GM19351 (cell line): Measurements from ENCODE around the gene FPR1.
"Not testable (repeated sequence)": the region's sequence is repeated elsewhere in the genome, so short reads cannot be mapped to it uniquely, and the experiment has no call there.

Experiments
- ATAC-seq: cut with Tn5 transposase; IDR thresholded peaks from one replicate; pipeline ENCODE4 v1.9.1; 2021; ENCODE audit warnings: mild to moderate bottlenecking, moderate library complexity; ENCODE audit not compliant: unreplicated experiment

Gene FPR1

DNA sequence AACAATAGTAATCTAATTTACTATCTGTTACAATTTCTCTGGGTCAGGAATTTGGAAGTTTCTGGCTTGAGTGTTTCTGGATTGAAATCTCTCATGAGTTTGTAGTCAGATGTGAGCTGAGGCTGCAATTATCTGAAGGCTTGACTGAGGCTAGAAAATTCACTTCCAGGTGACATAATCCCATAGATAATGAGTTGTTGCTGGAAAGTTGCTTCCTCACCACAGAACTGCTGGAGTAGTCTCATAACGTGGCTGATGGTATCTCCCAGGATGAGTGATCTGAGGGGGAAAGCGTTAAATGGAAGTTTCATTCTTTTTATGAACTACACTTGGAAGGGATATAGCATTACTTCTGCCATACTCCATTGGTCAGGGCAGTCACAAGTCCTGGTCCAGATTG is 28.0 kb upstream of the FPR1 start:
- no peak for ATAC-seq

DNA sequence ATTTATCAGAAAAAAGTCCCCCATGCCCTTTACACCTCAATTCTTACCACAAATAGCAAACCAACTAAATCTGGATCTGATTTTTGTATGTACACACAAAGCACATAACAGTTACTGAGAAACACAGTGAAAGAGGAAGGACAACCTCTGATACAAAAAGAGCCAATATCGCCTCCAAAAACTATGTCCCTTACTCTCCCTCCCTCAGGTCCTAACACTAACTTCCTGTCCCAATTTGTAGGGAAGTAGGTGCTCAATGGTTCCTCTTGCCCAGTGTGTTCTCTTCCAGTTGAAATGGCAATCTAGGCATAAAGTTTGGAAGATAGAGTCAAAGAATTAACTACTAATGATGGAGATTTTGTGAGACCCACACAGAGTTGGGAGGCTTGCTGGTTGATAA is 27.5 kb upstream of the FPR1 start:
- no peak for ATAC-seq

DNA sequence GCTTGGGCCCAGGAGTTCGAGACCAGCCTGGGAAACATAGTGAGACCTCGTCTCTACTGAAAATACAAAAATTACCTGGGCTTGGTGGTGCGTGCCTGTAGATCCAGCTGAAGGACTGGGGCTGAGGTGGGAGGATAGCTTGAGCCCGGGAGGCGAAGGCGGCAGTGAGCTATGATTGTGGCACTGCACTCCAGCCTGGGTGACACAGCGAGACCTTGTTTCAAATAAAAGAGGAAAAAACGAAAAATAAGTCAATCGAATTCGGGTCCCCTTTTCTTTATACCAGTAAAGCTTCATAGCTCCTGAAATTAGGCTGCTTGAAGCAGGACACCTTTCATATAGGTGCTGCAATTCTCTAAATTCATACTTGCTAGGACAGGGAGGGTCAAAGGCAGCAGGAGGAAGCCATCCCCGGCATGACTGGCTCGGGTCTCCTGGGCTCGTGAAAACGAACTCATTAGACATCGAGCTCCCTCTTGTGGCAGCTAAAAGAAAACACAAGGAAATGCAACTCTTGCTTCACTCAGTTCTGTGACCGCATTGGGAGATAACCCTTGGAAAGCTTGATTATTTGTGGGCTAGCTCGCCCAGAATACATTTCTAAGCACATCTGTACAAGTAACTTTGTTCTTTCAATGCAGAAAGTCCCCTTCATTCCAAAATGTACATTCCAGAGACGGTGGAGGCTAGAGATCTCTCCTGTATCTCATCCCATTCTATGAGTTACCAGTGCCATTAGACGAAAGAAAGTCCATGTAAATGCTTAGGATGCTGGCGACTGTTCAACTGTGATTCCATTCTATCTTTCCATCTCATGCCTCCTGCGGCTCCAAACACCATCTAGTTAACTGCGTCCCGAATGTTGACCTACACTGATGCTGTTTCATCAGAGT is 26.1 kb upstream of the FPR1 start:
- no peak for ATAC-seq

DNA sequence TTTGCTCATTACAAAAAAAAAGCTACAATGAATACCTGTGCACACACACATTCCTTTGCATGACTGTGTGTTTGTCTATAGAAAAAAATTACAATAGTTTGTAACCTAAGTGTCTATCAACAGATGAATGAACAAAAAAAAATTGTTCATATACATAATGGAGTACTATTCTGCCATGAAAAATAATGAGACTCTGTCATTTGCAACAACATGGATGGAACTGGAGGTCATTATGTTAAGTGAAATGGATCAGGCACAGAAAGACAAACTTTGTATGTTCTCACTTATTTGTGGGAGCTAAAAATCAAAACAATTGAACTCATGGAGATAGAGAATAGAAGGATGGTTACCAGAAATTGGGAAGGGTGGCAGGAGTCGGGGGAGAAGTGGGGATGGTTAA is 24.9 kb upstream of the FPR1 start:
- not testable (repeated sequence) for ATAC-seq

DNA sequence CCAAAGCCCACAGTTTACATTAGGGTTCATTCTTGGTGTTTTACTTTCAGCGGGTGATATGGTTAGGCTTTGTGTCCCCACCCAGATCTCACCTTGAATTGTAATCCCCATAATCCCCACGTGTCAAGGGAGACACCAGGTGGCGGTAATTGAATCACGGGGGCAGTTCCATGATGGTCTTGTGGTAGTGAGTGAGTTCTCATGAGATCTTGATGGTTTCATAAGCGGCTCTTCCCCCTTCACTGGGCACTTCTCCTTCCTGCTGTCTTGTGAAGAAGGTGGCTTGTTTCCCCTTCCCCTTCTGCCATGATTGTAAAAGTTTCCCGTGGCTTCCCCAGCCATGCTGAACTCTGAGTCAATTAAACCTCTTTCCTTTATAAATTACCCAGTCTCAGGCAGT is 21.3 kb upstream of the FPR1 start:
- no peak for ATAC-seq

DNA sequence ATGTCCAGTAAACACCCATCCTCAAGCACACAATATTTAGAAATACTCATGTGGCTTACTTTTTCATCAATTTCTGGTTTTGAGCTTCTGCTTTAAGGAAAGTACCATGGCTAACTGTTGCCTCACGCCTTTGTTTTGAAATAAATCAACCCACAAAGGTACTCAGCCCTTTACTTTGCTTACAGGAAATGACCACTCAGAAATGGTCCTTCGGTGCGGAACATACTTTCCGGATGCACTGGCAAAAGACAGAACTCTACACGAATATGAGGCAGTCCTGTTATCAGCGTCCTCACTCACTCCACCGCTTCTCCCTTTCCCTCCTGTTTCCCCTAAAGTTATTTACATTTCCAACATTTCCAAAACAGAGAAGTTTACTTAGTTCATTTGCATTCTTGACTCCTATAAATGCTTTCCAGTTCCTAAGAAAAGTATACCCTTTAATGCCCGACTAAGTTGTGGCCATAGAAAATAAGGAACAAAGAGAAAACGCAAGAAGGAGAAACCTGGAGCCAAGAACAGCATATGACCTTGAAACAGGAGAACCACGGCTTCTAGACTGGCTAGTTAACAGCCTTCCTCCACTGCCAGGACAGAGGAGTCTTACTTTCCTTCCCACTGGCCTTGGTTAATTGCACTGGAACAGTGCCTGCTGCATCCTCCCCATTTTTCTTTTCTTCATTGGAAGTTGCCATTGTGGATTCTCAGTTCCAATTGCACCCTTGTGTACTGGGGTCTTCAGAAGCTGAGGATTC is 19.9 kb upstream of the FPR1 start:
- ATAC-seq, result no peak

DNA sequence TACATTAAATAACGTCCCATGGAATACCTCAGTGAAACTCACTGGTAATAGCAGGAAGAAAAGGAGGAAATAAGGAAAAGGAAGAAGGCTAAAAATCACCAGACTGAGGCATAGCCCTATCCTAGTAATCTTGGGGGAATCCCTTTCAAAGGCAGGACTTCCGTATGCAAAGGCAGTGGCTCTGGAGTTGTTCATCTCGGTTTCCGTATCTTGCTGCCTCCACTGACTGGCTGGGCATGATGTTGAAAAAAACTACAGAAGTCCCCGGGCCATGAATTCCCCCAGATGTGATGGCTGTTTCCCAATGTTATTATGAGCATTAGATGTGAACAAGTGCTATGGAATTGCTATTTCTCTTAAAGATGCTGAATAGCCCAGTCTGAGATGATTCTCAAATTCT is 14.8 kb upstream of the FPR1 start:
- no peak for ATAC-seq

DNA sequence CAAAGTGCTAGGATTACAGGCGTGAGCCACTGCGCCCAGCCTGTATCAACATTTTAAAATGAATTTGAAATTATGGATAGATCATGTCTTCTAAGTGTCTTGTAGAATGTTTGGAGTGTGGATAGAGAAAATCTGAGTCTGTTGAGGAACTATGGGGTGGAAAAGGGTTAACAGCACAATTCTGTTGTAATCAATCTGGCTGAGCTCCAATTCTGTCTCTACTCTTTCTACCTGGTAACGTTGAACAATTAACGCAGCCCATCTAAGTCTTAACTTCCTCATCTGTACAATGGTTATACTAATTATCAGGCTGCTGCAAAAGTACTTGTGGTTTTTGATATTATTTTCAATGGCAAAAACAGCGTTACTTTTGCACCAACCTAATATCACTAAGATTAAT is 13.4 kb upstream of the FPR1 start:
- no peak for ATAC-seq

DNA sequence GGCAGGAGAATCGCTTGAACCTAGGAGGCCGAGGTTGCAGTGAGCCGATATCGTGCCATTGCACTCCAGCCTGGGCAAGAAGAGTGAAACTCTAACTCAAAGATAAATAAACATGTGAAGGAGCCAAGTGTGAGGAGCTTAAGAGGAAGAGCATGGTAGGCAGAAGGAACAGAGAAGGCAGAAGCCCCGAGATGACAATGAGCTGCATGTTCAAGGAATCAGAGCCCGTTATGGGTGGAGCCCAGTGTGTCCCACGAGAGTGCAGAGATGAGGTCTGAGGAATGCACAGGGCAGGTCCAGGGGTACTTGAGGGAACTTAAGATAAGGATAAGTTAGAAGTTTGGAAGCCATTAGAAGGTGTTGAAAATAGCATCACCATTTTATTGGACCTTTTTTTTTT is 10.0 kb upstream of the FPR1 start:
- ATAC-seq, result no peak

DNA sequence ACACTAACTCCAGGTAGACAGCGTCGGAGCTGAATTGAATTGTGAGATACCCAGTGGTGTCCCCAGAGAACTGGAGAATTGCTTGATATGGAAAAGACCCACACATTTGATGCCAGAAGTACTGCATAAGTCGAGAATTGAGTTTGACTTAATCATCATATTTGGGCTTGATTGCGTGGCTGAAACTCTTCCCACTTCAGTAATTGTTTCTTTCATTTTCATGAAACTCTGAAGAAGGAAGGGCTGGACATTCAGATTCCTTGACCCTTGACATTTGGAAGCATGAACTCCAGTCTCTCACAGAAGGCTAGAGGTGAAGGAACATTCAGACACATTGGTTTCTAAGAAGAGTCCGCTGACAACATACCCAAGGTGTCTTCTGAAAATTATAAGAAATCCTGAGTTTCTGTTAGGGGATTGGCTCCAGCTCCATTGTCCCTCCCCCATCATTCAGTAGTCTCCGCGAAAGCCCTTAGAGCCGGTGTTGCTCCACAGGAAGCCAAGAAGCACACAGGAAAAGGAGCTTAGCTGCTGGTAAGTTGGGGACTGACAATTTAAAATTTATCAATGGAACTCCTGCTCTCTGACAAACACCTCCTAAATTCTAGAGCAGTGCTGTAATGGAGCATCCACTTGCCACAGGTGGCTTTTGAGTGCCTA is 9.1 kb upstream of the FPR1 start, which contains the start of gene FPR2:
FPR2 (plus strand) TSS at position 484 of the 660 bp plus-strand sequence. CDS start 7,479 bp downstream, outside the sequence.
- ATAC-seq, result no peak

DNA sequence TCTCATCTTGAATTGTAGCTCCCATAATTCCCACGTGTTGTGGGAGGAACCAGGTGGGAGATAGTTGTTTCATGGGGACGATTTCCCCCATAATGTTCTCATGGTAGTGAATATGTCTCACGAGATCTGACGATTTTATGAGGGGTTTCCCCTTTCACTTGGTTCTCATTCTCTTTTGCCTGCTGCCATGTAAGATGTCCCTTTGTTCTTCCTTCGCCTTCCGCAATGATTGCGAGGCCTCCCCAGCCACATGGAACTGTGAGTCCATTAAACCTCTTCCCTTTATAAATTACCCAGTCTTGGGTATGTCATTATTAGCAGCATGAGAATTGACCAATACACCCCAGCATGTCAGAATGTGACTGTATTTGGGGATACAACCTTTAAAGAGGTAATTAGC is 3.9 kb upstream of the FPR1 start:
- no peak for ATAC-seq

DNA sequence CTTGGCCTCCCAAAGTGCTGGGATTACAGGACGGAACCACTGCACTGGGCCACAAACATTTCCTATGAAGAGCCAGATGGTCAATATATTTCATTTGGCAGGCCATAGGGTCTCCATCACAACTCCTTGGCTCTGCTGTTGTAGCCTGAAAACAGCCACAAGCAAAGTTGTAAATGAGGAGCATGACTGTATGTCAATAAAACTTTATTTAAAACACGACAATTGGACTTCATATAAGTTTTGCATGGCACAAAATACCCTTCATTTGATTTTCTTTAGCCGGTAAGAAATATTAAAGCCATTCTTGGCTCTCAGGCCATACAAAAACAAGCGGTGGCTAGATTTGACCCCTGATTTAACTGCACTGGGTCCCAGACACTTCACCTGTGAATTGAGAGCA is 3.1 kb upstream of the FPR1 start:
- ATAC-seq, result no peak

DNA sequence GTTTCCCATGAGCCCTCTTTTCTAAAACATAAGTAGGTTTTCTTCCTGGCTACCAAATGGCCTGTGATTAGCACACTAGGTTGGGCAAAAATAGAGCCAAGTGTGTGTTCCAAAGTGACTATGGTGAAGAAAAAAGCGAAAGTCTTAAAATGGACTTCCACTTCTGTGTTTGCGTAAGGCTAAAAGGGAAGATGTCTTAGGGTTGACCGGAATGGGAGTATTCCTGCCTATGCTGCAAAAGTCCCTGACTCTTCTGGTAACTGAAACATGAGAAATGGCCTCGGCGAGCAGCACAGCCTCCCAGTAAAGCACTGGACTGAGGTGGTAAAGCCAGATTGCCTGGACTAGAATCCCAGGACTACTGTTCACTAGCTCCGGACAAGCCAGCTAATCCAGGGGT is 2.4 kb upstream of the FPR1 start:
- ATAC-seq, result no peak

DNA sequence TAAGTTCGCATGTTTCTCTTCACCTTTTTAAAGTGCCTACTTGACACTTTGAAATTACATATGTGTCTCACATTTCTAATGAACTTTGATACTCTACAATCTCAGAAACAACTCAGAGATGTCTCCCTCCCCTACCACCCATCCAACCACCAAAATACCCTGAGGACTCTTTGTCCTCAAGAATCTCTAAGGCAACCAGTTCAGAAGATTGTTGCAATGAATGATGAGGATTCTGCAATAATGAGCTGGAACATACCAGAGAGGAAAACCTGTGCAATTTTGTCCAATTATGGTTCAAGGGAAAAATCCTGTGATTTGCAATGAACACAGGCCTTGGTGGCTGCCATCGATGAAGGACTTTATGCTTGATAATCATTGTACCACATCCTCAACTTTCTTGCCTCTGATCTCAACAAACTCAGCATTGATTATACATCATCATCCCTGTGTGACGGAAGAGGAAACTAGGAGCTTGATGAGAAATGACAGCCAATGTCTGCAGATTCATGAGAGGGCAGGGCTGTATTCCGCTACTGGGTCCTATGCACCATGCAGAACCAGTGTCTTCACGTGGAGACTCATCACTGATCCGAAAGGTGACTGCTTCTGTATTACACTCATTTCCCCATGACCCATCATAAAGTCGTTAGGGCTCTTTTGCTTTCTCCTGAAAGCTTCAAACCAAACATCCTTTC is 1.1 kb downstream of the FPR1 start:
- no peak for ATAC-seq

DNA sequence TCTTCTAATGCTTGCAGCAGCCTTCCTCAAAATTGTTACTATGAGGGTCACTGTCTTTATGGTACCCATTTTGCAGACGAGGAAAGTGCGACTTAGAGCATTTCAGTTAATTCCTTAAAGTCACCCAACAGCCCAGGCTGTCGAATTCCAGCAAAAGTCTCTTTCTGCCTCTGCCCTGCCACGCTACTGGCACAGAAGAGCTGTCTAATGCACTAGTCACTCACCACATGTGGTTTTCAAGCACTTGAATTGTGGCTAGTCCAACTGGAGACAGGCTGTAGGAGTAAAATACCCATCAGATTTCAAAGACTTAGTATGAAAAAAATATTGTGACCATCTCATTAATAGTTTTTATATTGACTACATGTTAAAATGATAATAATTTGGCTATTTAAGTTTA is 1.7 kb downstream of the FPR1 start:
- no peak for ATAC-seq

DNA sequence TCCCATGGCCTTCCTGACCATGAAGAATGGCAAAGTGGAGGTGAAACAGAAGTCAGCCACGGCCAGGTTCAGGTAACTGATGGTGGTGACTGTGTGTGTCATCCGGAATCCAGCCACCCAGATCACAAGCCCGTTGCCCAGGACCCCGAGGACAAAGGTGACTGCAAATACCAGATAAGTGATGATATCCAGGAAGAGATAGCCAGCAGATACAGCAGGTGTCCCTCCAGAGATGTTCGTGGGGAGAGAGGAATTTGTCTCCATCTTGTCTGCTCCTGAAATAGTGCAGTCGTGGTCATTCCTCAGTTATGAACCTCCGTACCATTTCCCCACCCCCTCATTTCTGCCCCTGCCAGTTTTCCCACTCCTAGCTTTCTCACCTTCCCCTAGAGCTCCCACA is 4.9 kb downstream of the FPR1 start:
- no peak for ATAC-seq

DNA sequence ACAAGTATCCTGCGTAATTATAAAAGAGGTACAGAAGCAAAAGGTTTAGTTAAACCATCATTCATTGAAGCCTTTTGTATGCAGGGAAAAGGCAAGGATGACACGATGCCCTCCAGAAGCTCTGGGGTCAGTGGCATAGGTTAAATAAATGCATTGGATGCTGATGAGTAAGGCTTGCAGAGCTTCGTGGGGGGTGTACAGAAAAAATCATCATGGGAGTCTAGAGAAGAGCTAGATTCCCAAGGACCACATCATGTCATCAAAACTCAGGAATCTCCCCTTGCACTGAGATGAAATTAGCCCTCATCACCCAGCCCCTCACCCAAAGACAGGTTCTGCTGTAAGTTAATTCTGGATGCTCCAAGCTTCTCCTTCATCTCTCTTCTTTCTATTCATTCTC is 8.3 kb downstream of the FPR1 start:
- no peak for ATAC-seq

DNA sequence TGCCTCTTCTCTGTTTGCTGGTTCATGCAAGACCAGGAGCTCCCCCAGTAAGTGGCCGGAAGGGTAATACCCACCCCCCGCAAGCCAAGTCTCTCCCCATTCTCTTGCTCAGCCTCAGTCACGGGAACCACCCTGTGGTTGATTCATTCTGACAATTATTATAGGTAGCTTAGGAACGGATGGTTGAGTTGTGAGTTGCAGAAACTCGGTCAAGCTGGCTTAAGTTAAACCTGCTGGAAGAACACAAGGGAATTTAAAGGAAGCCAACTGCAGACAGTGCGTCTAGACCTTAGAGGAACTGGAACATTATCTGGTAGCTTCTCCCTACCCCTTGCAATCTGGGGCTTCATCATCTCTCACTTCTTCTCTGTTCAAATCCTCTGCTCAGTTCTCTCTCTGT is 8.9 kb downstream of the FPR1 start:
- ATAC-seq, result no peak

DNA sequence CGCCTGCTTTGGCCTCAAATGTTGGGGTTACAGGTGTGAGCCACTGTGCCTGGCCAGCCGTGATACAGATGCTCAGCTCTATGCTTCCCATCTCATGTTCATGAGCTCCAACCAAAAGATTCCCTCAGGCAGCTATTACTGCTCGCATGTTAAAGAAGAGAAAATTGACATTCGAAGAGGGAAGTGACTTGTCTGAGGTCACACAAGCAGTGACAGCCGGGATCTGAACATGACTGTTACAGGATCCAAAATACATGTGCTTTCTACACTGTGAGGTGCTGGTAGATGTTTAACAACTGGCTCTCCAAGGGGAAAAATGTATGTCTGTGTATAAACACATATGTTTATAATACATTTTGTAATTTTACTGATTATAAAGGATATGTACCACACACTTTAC is 11.3 kb downstream of the FPR1 start:
- no peak for ATAC-seq

DNA sequence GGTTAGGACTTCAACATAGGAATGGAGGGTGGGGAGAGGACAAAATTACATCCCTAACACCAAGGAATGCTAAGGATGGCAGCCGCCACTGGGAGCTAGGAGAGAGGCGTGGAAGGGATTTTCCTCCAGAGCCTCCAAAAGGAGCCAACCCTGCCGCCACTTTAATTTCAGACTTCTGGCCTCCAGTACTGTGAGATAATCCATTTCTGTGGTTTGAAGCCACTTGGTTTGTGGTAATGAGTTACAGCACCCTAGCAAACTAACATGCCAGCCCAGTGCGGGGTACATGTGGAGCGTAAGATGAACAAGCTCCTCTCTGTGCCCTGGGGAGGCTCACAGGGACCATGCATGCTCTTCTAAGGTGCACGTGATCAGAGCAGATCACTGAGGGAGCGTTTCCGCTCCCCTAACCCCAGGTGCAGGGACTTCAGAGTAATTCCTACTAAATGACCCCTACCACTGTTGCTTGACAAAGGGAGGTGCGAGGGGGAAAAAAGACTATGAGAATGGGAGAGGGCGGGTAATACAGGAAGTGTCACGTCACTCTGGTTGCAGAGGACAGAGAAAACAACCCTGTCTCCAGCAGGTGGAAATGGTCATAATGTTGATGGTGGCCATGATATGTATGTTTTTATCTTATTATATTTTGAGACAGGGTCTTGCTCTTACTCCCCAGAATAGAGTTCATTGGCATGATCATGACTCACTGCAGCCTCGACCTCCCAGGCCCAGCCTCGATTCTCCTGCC is 12.0 kb downstream of the FPR1 start:
- no peak for ATAC-seq
